GM19395 (cell line): ENCODE data around the gene PLCB4.

Experiments
- ATAC-seq: cut with Tn5 transposase; IDR thresholded peaks from one replicate; pipeline ENCODE4 v1.9.1; 2021; ENCODE audit warnings: mild to moderate bottlenecking, moderate library complexity; ENCODE audit not compliant: unreplicated experiment

PLCB4 gene

DNA sequence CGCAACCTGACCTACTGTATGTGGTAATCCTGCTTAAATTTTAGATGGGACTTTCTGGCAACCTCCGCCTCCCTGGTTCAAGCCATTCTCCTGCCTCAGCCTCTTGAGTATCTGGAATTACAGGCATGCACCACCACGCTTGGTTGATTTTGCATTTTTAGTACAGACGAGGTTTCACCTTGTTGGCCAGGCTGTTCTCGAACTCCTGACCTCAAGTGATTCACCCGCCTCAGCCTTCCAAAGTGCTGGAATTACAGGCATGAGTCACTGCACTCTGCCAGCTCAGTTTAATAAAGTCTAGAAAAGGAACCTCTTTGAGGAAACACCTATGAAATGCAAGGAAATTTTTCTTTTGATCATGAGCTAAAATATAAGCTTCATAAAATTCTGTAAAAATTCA is 9.0 kb upstream of the PLCB4 start:
- no peak for ATAC-seq

GRCh38 chr20:9061434-9061833 is 7.5 kb upstream of the PLCB4 start:
- ATAC-seq = no peak

GRCh38 chr20:9062066-9062465 is 6.8 kb upstream of the PLCB4 start:
- ATAC-seq = no peak

DNA sequence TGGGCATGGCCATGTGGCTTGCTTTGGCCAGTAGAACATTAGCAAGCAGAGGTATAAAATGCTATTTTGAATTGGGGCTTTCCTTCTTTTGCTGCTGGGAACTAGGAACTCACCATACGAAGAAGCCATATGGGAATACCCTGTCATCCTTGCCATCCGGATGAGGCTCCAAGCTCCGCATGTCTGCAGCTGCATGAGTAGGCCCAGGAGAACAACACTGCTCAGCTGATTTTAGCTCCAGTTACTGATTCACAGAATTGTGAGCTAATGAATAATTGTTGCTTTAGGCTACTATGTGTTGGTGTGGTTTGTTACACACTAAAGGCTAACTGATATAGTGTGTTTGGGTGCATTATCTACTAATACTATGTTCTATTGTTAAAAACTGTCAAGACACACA is 2.7 kb upstream of the PLCB4 start:
- no peak for ATAC-seq

GRCh38 chr20:9068233-9068801 is 570 bp upstream of the PLCB4 start:
- no peak for ATAC-seq

DNA sequence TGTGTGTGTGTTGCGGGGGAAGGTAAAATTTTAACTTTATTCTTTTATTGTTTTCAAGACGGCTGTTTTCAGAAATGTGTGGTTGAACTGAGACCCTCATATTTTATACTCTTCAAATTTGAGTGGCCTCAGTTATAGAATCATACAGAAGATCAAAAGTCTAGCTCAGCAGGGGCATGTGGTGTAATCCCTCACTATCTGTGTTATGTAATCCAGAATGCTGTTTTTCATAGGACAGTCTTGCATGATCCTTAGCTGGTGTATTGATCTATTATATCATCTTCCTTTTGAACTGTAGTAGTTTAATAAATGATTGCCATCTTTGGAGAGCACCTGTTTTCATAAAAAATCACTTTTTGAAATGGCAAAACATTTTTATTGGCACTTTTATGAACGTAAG is 1.4 kb downstream of the PLCB4 start:
- no peak for ATAC-seq

GRCh38 chr20:9071976-9072726 is 3.3 kb downstream of the PLCB4 start:
- ATAC-seq = no peak

DNA sequence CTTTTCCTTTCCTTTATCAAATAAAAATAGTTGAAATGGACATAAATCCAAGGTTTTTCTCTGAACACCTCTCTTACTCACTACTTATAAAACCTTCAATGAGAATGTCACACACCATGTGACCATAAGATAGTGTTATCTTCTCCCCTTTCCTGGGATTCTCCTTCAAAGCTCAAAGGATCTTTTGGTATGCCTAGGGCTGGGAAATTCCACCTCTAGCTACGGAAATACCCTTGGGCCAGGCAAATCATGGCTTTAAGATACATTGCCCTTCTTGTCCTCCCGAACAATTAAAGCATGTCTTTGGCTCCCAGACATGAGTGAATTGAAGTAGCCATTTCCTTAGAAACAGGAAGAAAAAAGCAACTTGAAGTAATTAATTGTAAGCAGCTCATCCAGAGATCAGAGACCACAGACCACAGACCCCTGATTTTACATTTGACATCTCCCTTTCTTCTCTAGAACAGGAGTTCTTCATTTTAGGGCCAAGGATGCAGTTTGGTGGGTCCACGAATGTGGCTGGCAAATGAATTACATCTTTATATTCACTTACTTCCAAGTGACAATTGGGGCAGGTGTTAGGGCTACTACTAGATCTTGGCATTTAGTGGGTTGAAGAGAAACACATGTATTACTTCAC is 4.1 kb downstream of the PLCB4 start:
- ATAC-seq = no peak

GRCh38 chr20:9075264-9076095 is 6.6 kb downstream of the PLCB4 start:
- ATAC-seq = no peak

- ATAC-seq = no peak
Measured at GRCh38 chr20:9076440-9076839, 7.6 kb downstream of the PLCB4 start.

DNA sequence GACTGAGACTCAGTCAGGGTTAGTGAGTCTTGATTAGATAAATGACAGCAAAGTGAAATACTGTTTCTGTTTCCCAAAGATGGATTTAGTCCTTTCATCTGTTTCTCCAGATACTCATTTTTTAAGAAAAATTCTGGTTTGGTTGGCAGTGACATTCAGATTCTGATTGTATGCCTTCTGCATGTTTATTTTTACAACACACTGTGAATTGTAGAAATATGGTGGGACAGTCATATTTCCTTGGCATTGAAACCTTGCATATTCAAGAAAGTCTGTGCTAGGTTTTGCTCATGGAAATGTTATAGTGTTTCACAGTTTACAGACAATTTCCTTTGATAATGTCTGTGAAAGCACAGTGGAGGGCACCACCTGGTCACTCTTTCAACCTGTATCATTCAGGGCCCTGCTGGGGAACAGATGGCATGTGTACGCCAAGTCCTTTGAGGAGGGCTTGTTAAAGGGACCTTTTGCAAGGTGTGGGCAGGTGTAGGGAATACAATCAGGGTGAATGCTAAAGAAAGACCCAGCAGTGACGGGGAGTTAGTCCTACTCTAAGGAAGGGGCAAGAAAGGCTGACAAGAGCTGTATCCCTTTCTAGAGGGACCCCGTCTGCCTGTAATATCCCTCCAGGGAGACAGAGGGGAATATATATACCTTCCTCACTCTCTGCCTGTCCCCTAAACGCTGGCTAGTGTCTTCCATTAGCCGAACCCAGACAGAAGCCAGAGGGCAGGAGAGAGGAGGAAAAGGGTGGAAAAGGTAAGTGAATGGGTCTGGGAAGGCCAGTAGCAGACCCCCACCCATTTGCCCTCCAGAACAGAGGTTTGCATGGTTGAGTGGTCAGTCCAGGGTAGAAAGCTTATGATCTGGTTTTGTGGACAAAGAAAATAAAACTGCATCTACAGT is 10.2 kb downstream of the PLCB4 start:
- no peak for ATAC-seq

- no peak for ATAC-seq
Measured at GRCh38 chr20:9081423-9081966, 12.6 kb downstream of the PLCB4 start.

DNA sequence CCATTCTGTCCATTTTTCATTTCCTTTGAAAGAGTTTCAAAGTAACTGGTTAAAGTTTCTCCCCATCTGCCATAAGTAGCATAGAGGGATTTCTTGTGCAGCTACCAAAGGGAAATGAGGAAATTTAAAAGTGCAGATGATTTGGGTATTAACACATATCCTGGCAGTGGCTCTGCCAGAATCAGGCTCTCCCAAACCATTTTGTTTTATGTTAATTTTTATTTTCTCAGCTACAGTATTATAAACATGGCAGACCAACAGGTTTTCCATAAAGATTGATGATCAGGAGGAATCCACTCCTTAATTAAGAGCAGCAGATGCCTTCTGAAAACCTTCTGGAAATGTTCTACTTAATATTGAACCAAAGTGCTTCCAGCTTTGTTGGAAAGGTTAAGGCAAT is 13.9 kb downstream of the PLCB4 start:
- ATAC-seq = no peak

DNA sequence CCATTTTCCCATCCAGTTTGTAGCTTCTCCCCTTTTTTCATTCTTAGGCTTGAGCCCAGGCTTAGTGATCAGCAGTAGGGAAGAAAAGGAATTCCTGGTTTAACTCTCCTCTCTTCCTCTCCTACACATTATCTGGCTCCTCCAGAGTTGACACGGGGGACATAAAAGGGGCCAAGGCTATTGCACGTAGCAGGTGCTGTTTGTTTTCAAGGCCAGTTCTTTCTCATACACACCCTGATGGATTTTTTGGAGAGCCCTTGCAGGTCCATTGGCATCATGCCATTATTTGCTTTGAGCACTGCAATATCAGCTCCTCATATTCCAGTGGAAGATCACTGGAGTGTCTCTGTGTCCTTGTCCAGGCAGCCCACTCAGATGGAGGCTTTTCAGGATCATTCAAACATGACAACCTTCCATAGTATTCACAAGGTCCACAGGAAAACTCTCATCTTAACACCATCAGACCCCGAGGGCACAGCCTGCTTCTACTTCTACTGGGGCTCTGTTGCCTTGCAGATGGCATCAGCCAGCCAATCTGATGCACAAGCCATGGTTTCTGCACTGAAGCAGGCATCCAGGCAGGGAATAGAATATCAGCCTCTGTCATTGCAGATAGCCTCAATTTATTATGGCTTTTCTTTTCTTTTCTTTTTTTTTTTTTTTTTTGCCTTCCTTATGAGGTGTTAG is 18.8 kb downstream of the PLCB4 start:
- ATAC-seq = no peak

DNA sequence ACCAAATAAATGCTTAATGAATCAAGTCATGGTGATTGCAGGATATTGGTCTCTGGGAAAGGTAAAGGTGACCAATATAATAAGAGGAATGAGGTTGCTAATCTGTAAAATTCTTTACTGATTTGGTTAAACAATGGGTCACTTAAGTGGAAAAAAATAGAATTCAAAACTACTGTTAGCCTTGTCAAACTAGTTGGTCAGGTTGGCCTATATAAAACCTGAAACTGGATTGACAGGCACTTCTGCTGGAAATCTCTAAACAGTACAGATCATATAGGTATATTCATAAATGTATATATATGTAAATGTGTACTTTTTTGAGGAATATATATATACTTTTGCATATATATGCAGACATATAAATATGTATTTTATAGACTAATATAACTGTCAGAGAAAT is 19.7 kb downstream of the PLCB4 start:
- ATAC-seq = no peak

DNA sequence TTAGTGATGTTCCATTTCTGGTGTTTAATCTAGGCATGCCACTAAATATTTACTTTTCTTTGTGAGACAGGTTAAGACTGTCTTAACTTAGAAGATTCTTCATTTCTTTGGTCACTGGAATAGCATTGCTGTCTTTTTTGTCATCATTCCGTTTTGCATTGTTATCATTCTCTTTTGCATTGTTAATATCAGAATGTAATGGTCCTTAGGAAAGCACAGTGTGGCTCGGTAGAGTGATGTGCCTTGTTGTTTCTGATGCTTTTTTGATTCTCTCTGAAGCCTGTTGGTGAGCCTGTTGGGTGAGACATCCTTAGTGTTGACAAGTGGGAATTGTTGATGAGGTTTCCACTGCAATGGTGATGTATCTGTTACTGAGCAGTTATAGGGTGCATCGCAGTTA is 23.2 kb downstream of the PLCB4 start:
- ATAC-seq = no peak

- ATAC-seq = no peak
Measured at GRCh38 chr20:9092655-9093054, 23.8 kb downstream of the PLCB4 start.

GRCh38 chr20:9093218-9093957 is 24.5 kb downstream of the PLCB4 start:
- ATAC-seq = no peak

DNA sequence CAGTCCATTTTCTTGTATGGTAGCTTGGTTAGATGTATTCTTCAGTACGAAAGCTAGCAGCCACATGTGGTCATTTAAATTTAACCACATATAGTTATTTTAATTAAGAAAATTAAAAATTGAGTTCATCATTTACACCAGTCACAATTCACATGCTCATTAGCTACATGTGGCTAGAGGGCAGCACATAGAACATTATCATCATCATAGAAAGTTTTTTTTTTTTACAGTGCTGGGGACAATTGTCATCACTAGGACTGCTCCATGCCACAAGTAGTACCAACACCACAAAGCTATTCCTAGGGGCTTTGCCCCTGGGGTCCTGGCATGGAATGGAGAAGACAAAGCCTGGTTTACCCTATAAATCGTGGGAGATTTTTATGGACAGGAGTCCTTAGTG is 30.5 kb downstream of the PLCB4 start:
- ATAC-seq = no peak
